Adrenal gland (tissue), 12 donors: Measurements from ENCODE around the gene PON2. TPM values are rescaled to one million over a fixed set of nuclear protein-coding genes. Genes with fewer than 3 reads are reported as not detected.

Experiments used
- DNase-seq, 7 donors: peaks; one replicate each; pipeline ENCODE4 v3.0.0-alpha.2; 2019 to 2020
- H3K27ac ChIP-seq, 5 donors: fragments of 200-600 bp; sonication (generic) in 4 of 5; 1 replicate in 3 of 5; 2 replicates in 2 of 5; pipeline versions ENCODE4 v1.5.1 to v1.8.0; 2016 to 2020; ENCODE audit warnings: mild to moderate bottlenecking in 1 of 5
- H3K27me3 ChIP-seq: fragments of 200-600 bp; 2 replicates; pipeline ENCODE4 v1.8.0; 2021
- H3K36me3 ChIP-seq, 2 donors: fragments of 200-600 bp; replicated peaks in 1 of 2; 1 replicate in 1 of 2; 2 replicates in 1 of 2; pipeline versions ENCODE4 v1.5.1 to v1.8.0; 2018 to 2022
- H3K4me1 ChIP-seq, 2 donors: fragments of 200-600 bp; replicated peaks in 1 of 2; 1 replicate in 1 of 2; 2 replicates in 1 of 2; pipeline versions ENCODE4 v1.5.1 to v1.8.0; 2018 to 2021
- H3K4me3 ChIP-seq, 4 donors: fragments of 200-600 bp; sonication (generic) in 3 of 4; one replicate each; pipeline ENCODE4 v1.5.1; 2016 to 2018
- H3K9me3 ChIP-seq, 3 donors: fragments of 200-600 bp; sonication (generic) in 1 of 3; replicated peaks in 1 of 3; 1 replicate in 2 of 3; 2 replicates in 1 of 3; pipeline versions ENCODE4 v1.5.1 to v1.8.0; 2016 to 2021
- CTCF ChIP-seq, 6 experiments: fragments of 450-650 bp in 4 of 6; fragments of 200-600 bp in 2 of 6; sonication (generic) in 1 of 6; IDR thresholded peaks; 1 replicate in 5 of 6; 2 replicates in 1 of 6; pipeline versions ENCODE4 v1.5.1 to v1.8.0; 2016 to 2021; ENCODE audit warnings: antibody characterized with exemption in 6 of 6, mild to moderate bottlenecking in 2 of 6, moderate library complexity in 1 of 6
- POLR2A ChIP-seq, 2 donors: fragments of 450-650 bp; IDR thresholded peaks; one replicate each; pipeline ENCODE4 v1.6.1; 2017; ENCODE audit warnings: antibody characterized with exemption in 2 of 2, mild to moderate bottlenecking in 2 of 2, moderate library complexity in 1 of 2
- WGBS, 4 donors: extraction: QIAGEN DNeasy Blood & Tissue Kit in 2 of 4; methylation state at CpG; one replicate each; pipeline versions ENCODE4 v1.1.5 to v1.1.7; 2013 to 2017; 5-methylcytosine and 5-hydroxymethylcytosine counted together
- intact Hi-C, 2 donors: fragments of 100-400 bp; cut with DNase I; formaldehyde crosslinking; loops; one replicate each; pipeline versions ENCODE4 v1.14.1 to v1.15.0; 2022 to 2023
- polyA plus RNA-seq, 3 donors: library from polyadenylated mRNA; stranded (reverse); fragments of 200-250 nt in 2 of 3; fragments of 350-450 nt in 1 of 3; fragmentation: Illumina TruSeq in 1 of 3; extraction: RNeasy Lipid Tissue Mini Kit (QIAGEN cat#74804) in 1 of 3; gene quantifications; one replicate each; pipeline ENCODE4 v1.2.3, GENCODE V29; 2013 to 2014
- total RNA-seq, 9 donors: library from RNA; depleted of rRNA in 4 of 9; stranded (reverse); fragments of >200 nt in 4 of 9; fragments of 120-200 nt in 1 of 9; fragmentation: NEBNext Ultra II Directional in 1 of 9; extraction: Animal tissue kit (Norgen Biotek cat#: 25700) in 1 of 9; gene quantifications; one replicate each; pipeline versions ENCODE4 v1.1.0 to v1.2.4, GENCODE V29; 2013 to 2023
- donor health status: healthy with polysubstance abuse.
- donor health status: Bipolar disorder and iron deficiency.
- donor health status: DM: yes; HTN: yes; CAD: no.
- donor health status: DM: no; HTN: no; CAD: no.
- donor health status: DM: no; HTN: no; CAD: no.
- donor health status: DM: yes; HTN: yes; CAD: no.

PON2 gene
- total and polyA plus RNA-seq, 12 donors = 74.4 to 369 (median 230) TPM

GRCh38 chr7:95373323-95373722, 61.5 kb downstream of the PON2 start:
- H3K9me3 ChIP-seq = no peaks in the 10 kb centered on the region
- H3K27me3 ChIP-seq = no peaks in the 10 kb centered on the region
- DNase-seq = no peak
- H3K4me1 ChIP-seq = no peaks in the 10 kb centered on the region
- H3K27ac ChIP-seq = no peak overlapping the region
- no peak overlapping the region for H3K4me3 ChIP-seq
- WGBS, 4 donors = 84 to 91% (median 89%) methylated on average over 4 of the region's 4 CpGs
- H3K36me3 ChIP-seq = no peaks in the 10 kb centered on the region
- TF ChIP-seq CTCF (IDR thresholded peaks at IDR 0.05) (no peak), POLR2A (IDR thresholded peaks at IDR 0.05) (no peak)
- intact Hi-C loops = no loop called here

- Histone ChIP-seq H3K36me3 (no peaks in the 10 kb centered on the region), H3K4me1 (no peaks in the 10 kb centered on the region), H3K4me3 (no peak overlapping the region), H3K9me3 (no peaks in the 10 kb centered on the region), H3K27ac (no peak overlapping the region), H3K27me3 (no peaks in the 10 kb centered on the region)
- 81 to 93% (median 92%) methylated on average over 3 of the region's 3 CpGs for WGBS, 4 donors
- TF ChIP-seq CTCF (IDR thresholded peaks at IDR 0.05) (no peak), POLR2A (IDR thresholded peaks at IDR 0.05) (no peak)
- DNase-seq = no peak
- intact Hi-C loops = no loop called here
Observed at GRCh38 chr7:95368235-95368634, 66.6 kb downstream of the PON2 start.

GRCh38 chr7:95367606-95368005, 67.2 kb downstream of the PON2 start:
- Histone ChIP-seq H3K4me1 (no peaks in the 10 kb centered on the region), H3K9me3 (no peaks in the 10 kb centered on the region), H3K27ac (no peak overlapping the region), H3K27me3 (no peaks in the 10 kb centered on the region), H3K36me3 (no peaks in the 10 kb centered on the region), H3K4me3 (no peak overlapping the region)
- TF ChIP-seq POLR2A (IDR thresholded peaks at IDR 0.05) (no peak), CTCF (IDR thresholded peaks at IDR 0.05) (no peak)
- 83 to 100% (median 93%) methylated on average over 1 of the region's 1 CpG for WGBS, 4 donors
- DNase-seq = no peak
- intact Hi-C loops = no loop called here

- H3K4me3 ChIP-seq = no peak overlapping the region
- WGBS, 4 donors = 93 to 100% (median 100%) methylated on average over 1 of the region's 1 CpG
Observed at GRCh38 chr7:95365151-95365550, 69.7 kb downstream of the PON2 start.

More at GRCh38 chr7:95365151-95365550, 69.7 kb downstream of the PON2 start:
- H3K36me3 ChIP-seq = no peaks in the 10 kb centered on the region
- H3K27ac ChIP-seq = no peak overlapping the region
- no peaks in the 10 kb centered on the region for H3K4me1 ChIP-seq
- H3K27me3 ChIP-seq = no peaks in the 10 kb centered on the region
- H3K9me3 ChIP-seq = no peaks in the 10 kb centered on the region
- TF ChIP-seq CTCF (IDR thresholded peaks at IDR 0.05) (no peak), POLR2A (IDR thresholded peaks at IDR 0.05) (no peak)
- DNase-seq = no peak
- intact Hi-C loops = no loop called here
